Measurements from ENCODE around the gene FER. TPM values are rescaled to one million over a fixed set of nuclear protein-coding genes. Genes with fewer than 3 reads are reported as not detected.

FER gene
- total and polyA plus RNA-seq, 10 of the 15 experiments (the other 5 are each of a cell fraction or from before 2014, with no cell fraction given): 4.4 to 19.1 (median 9.6) TPM

DNA sequence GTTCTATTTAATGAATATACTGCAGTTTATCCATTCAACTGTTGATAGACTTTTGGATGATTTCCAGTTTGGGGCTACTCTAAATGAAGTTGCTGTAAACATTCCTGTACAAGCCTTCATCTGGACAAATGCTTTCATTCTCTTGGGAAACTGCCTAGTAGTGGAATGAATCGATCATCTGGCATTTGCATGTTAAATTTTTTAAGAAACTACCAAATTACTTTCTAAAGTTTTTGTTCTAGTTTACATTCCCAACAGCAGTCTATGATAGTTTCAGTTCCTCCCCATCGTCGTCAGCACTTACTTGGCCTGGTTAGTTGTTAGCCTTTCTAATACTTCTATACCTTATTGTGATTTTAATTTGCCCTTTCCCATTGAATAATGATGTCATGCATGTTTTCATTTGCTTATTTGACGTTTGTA lies 306.3 kb downstream of the FER start (continued):
- TF ChIP-seq MYC (IDR thresholded peaks at IDR 0.05; ENCODE audit: insufficient read depth, insufficient read length, insufficient replicate concordance, low read length, severe bottlenecking): no peak
- no peak for TF ChIP-seq BMI1 (IDR thresholded peaks at IDR 0.05; ENCODE audit: borderline replicate concordance)
- TF ChIP-seq, protein P1, sequence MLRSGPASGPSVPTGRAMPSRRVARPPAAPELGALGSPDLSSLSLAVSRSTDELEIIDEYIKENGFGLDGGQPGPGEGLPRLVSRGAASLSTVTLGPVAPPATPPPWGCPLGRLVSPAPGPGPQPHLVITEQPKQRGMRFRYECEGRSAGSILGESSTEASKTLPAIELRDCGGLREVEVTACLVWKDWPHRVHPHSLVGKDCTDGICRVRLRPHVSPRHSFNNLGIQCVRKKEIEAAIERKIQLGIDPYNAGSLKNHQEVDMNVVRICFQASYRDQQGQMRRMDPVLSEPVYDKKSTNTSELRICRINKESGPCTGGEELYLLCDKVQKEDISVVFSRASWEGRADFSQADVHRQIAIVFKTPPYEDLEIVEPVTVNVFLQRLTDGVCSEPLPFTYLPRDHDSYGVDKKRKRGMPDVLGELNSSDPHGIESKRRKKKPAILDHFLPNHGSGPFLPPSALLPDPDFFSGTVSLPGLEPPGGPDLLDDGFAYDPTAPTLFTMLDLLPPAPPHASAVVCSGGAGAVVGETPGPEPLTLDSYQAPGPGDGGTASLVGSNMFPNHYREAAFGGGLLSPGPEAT (IDR thresholded peaks at IDR 0.05; ENCODE audit: low read depth): peak; percentile 71; the same call in 1 of the 2 replicates
- no peak for TF ChIP-seq PML (IDR thresholded peaks at IDR 0.05; ENCODE audit: low read length)
- TF ChIP-seq CHD1 (IDR thresholded peaks at IDR 0.05; ENCODE audit: low read depth, low read length): no peak
- TF ChIP-seq POLR2A (IDR thresholded peaks at IDR 0.05; ENCODE audit: low read depth, low read length): no peak
- TF ChIP-seq, protein P2, sequence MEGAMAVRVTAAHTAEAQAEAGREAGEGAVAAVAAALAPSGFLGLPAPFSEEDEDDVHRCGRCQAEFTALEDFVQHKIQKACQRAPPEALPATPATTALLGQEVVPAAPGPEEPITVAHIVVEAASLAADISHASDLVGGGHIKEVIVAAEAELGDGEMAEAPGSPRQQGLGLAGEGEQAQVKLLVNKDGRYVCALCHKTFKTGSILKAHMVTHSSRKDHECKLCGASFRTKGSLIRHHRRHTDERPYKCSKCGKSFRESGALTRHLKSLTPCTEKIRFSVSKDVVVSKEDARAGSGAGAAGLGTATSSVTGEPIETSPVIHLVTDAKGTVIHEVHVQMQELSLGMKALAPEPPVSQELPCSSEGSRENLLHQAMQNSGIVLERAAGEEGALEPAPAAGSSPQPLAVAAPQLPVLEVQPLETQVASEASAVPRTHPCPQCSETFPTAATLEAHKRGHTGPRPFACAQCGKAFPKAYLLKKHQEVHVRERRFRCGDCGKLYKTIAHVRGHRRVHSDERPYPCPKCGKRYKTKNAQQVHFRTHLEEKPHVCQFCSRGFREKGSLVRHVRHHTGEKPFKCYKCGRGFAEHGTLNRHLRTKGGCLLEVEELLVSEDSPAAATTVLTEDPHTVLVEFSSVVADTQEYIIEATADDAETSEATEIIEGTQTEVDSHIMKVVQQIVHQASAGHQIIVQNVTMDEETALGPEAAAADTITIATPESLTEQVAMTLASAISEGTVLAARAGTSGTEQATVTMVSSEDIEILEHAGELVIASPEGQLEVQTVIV (IDR thresholded peaks at IDR 0.05; ENCODE audit: borderline replicate concordance, partially characterized antibody): no peak
- no peak for TF ChIP-seq FOXK2 (IDR thresholded peaks at IDR 0.05)
- TF ChIP-seq, protein P3, sequence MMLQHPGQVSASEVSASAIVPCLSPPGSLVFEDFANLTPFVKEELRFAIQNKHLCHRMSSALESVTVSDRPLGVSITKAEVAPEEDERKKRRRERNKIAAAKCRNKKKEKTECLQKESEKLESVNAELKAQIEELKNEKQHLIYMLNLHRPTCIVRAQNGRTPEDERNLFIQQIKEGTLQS (IDR thresholded peaks at IDR 0.05; ENCODE audit: borderline replicate concordance, extremely low read depth, low read depth, low read length): no peak
- TF ChIP-seq TBL1XR1 (IDR thresholded peaks at IDR 0.05; ENCODE audit: low read depth, low read length): no peak
- TF ChIP-seq MEF2B (IDR thresholded peaks at IDR 0.05; ENCODE audit: partially characterized antibody, poor library complexity, severe bottlenecking): peak; percentile 30
- TF ChIP-seq RAD21 (IDR thresholded peaks at IDR 0.05; ENCODE audit: insufficient read depth, low read depth, low read length): no peak
- TF ChIP-seq, protein P4, sequence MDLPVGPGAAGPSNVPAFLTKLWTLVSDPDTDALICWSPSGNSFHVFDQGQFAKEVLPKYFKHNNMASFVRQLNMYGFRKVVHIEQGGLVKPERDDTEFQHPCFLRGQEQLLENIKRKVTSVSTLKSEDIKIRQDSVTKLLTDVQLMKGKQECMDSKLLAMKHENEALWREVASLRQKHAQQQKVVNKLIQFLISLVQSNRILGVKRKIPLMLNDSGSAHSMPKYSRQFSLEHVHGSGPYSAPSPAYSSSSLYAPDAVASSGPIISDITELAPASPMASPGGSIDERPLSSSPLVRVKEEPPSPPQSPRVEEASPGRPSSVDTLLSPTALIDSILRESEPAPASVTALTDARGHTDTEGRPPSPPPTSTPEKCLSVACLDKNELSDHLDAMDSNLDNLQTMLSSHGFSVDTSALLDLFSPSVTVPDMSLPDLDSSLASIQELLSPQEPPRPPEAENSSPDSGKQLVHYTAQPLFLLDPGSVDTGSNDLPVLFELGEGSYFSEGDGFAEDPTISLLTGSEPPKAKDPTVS (IDR thresholded peaks at IDR 0.05; ENCODE audit: low read depth, low read length): no peak
- TF ChIP-seq NFYB (IDR thresholded peaks at IDR 0.05; ENCODE audit: insufficient read depth, low read depth, low read length): no peak
- no peak for TF ChIP-seq GABPA (IDR thresholded peaks at IDR 0.05; ENCODE audit: low read depth)
- TF ChIP-seq POLR2AphosphoS5 (IDR thresholded peaks at IDR 0.05; ENCODE audit: low read length): no peak
- no peak for TF ChIP-seq NFXL1 (IDR thresholded peaks at IDR 0.05; ENCODE audit: borderline replicate concordance)
- TF ChIP-seq, protein P5, sequence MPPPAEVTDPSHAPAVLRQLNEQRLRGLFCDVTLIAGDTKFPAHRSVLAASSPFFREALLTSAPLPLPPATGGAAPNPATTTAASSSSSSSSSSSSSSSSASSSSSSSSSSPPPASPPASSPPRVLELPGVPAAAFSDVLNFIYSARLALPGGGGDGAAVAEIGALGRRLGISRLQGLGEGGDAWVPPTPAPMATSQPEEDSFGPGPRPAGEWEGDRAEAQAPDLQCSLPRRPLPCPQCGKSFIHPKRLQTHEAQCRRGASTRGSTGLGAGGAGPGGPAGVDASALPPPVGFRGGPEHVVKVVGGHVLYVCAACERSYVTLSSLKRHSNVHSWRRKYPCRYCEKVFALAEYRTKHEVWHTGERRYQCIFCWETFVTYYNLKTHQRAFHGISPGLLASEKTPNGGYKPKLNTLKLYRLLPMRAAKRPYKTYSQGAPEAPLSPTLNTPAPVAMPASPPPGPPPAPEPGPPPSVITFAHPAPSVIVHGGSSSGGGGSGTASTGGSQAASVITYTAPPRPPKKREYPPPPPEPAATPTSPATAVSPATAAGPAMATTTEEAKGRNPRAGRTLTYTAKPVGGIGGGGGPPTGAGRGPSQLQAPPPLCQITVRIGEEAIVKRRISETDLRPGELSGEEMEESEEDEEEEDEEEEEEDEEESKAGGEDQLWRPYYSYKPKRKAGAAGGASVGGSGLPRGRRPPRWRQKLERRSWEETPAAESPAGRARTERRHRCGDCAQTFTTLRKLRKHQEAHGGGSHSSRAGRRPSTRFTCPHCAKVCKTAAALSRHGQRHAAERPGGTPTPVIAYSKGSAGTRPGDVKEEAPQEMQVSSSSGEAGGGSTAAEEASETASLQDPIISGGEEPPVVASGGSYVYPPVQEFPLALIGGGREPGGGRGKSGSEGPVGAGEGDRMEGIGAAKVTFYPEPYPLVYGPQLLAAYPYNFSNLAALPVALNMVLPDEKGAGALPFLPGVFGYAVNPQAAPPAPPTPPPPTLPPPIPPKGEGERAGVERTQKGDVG (CRISPR knock-in tag; IDR thresholded peaks at IDR 0.05): no peak
